ENCODE results near the gene CLEC4M.

GRCh38 chr19:7806876-7807275 lies 43.8 kb downstream of the CLEC4M start:
- TF ChIP-seq CTCF (IDR thresholded peaks at IDR 0.05) (no peak), POLR2A (IDR thresholded peaks at IDR 0.05) (no peak)

Data from testis (tissue), 2 donors.